22Rv1 (cell line): ENCODE data around the gene SLC8A3.

ENCODE experiments used
- H3K27ac ChIP-seq: fragments of 450-650 bp; 2 replicates; pipeline ENCODE4 v1.5.1; 2017
- ZFX ChIP-seq: fragments of 450-650 bp; IDR thresholded peaks from 2 replicates; pipeline ENCODE4 v1.6.1; 2017; ENCODE audit warnings: antibody characterized with exemption, borderline replicate concordance
- TF ChIP-seq, protein P1 (sequence below): fragments of 450-650 bp; IDR thresholded peaks from 2 replicates; pipeline ENCODE4 v1.5.1; 2017; ENCODE audit warnings: mild to moderate bottlenecking

SLC8A3 gene

DNA sequence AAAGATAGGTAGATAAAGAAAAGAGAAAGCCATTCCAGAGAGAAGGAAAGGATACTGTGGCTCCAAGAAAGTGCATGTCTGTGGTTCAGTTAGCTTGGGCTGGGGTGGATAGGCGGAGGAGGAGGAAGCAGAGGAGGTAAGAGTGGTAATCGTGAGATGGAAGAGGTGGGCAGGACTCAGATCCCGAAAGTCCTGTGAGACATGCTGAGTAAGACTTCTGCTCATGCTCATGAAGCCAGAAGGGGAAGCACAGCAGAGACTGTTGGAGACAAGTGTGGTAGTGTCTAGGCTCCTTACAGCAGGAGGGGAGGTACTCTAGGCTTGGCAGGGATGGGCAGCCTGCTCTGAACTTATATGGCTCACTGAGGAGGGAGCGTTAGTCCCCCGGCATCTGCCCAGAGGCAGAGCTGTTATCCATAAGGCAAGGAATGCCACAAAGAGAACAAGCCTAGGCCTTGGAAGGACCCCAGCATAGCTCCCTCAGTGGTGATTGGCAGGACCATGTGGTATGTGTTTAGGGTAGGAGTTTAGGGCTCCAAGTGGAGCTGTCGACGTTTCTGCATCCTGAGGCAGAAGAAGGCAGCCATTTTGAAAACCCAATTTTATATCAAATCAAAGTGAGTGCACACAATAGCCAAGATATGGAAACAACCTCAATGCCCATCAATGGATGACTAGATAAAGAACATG, 174.2 kb downstream of the SLC8A3 start:
- H3K27ac ChIP-seq = no peak overlapping the region

DNA sequence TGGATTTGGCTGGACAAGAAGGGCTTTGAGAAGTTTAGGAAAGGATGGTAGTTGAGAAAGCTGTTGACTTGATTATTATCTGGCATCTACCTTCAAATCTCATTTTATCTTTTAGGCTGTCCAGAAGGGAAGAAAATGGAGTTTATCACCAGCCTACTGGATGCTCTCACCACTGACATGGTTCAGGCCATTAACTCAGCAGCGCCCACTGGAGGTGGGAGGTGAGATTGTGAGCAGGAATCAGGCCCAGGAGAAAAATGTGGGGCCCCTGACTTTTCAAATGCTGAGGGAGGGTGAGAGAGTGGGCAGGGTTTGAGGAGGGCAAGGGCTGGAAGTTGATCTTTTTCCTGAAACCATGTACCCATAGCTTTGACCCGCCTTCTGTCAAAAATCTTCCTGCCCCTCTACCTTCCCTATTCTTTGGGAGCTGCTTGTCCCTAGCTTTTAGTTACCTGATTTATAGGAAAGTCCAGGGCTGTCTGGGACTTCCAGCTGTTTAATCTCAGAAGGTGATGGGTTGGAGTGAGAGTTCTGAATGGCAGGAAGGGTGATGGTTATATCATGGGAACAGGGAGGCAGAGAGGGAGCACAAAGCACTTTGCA, 175.4 kb downstream of the SLC8A3 start:
- no peak for TF ChIP-seq ZFX
- TF ChIP-seq, protein P1, sequence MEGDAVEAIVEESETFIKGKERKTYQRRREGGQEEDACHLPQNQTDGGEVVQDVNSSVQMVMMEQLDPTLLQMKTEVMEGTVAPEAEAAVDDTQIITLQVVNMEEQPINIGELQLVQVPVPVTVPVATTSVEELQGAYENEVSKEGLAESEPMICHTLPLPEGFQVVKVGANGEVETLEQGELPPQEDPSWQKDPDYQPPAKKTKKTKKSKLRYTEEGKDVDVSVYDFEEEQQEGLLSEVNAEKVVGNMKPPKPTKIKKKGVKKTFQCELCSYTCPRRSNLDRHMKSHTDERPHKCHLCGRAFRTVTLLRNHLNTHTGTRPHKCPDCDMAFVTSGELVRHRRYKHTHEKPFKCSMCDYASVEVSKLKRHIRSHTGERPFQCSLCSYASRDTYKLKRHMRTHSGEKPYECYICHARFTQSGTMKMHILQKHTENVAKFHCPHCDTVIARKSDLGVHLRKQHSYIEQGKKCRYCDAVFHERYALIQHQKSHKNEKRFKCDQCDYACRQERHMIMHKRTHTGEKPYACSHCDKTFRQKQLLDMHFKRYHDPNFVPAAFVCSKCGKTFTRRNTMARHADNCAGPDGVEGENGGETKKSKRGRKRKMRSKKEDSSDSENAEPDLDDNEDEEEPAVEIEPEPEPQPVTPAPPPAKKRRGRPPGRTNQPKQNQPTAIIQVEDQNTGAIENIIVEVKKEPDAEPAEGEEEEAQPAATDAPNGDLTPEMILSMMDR = peak; percentile 90

More for the DNA sequence above, 174.2 kb downstream of the SLC8A3 start:
- TF ChIP-seq ZFX = no peak
- TF ChIP-seq, protein P1 = no peak

DNA sequence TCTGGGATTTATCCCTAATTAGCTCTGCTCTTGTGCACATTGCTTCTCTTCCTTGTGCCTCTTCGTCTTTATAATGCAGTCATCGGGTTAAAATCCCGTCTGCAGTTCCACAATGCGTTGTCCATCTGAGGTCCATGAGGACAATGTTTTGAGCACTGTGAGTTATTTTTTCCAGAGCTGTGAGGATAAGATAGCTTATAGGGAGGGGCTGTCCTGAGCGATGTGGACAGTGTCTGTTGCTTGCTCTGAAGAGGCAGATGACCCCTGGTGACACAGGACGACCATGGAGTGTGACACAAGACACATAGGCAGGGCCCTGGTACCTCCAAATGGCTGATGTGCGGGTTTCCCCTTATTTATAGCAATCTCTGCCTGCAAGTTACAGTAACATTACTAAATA, 177.0 kb downstream of the SLC8A3 start:
- TF ChIP-seq, protein P1 = no peak
- no peak for TF ChIP-seq ZFX
- H3K27ac ChIP-seq = no peak overlapping the region

More for the DNA sequence above, 175.4 kb downstream of the SLC8A3 start:
- no peak overlapping the region for H3K27ac ChIP-seq

DNA sequence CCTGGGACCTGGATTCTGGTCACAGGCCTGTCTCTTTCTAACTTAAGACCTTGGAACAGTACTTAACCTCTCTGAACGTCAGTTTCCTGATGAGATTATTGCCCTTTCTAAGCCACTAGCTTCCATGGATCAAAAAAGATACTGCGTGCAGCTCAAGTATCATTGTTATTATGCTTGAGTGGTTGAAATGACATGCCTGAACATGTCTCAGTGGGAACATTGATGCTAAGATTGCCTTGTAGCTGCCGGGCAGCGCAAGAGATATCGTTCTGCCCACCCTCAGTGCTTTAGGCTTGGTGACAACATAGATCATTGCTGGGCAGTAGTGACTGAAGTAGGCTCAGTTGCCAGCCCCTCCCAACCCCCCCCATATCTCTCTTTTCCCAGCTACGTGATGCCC, 177.7 kb downstream of the SLC8A3 start:
- H3K27ac ChIP-seq = no peak overlapping the region
- TF ChIP-seq, protein P1 = no peak
- TF ChIP-seq ZFX = no peak

DNA sequence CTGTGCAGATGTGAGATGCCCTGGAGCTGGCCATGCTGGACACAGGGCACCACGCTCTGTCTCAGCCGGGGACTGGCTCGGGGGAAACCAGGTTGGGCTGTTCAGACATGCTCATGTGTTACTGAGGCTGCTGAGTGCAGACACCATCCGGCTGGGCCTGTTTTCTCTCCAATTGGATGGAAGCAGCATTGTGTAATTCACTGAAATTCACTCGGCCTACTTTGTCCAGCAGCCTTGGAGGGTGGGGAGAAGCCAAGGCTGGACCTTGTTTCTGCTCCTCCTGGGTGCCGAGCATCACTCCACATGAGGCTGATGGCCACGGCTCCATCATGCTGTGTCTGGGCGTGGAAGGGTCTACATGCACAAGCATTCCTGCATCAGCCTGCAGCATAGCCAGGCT, 178.8 kb downstream of the SLC8A3 start:
- no peak for TF ChIP-seq ZFX
- TF ChIP-seq, protein P1 = no peak
- H3K27ac ChIP-seq = no peak overlapping the region

DNA sequence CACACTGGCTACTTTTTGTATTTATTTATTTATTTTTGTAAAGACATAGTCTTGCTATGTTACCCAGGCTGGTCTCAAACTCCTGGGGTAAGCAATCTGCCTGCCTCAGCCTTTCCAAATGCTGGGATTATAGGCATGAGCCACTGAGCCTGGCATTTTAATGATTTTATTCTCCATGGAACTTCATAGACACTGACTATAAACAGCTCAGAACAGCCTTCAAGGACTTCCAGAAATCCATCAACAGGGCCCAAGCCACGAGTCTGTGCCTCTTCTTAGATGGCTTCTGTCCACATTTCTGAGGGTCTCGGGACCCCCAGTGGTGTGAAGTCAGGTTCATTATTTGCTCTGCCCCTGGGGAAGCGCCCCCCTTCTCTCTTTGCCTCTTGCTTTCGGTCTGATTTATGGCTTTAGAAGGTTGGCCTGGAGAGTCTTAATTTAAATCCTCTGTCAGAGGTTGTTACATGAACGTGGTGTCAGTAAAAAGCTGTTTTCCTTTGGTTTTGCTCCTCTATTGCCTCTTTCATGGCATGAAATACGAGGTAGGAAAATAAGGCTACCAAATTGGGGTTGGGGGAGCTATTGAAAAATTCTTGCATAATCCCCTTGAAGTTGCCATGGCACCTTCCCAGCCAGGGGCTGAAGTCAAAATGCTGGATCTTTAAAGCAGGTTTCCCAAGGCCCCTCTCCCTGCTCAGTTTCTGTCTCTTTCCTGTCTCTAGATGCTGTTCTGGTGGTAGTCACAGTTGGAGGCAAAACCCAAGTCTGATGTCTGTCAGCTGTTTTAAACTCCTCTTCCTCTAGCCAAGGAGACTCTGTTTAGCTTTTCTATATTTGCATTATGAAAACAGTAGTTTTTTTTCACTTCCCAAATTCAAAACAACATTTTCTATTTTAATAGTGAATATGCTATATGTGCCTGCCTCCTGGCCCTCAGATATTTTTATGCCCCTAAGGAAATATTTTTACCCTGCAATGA, 180.2 kb downstream of the SLC8A3 start:
- no peak overlapping the region for H3K27ac ChIP-seq
- TF ChIP-seq ZFX = no peak
- TF ChIP-seq, protein P1 = no peak
